T-helper 17 cell (primary cell): ENCODE results near the gene PRKCE. TPM values are rescaled to one million over a fixed set of nuclear protein-coding genes. Genes with fewer than 3 reads are reported as not detected.
A peak's percentile ranks its signal among the peaks of the same experiment; 100 is the strongest.

Source experiments
- ATAC-seq: fragments of 150-1000 bp; cut with Tn5 transposase; 2 replicates; pipeline ENCODE4 v1.10.0; 2021; ENCODE audit warnings: mild to moderate bottlenecking, moderate library complexity
- DNase-seq, 3 donors: peaks; one replicate each; pipeline versions ENCODE4 v3.0.0 to v3.0.0-alpha.2; 2020 to 2021
- H3K9me3 ChIP-seq: one replicate; pipeline ENCODE4 v1.7.0; 2013; ENCODE audit warnings: low read length, mild to moderate bottlenecking; ENCODE audit not compliant: control insufficient read depth, poor library complexity, severe bottlenecking
- H3K27ac Mint-ChIP-seq: one replicate; pipeline ENCODE4 v1.8.0; 2022; ENCODE audit warnings: mild to moderate bottlenecking, moderate library complexity, mixed read lengths
- H3K27me3 Mint-ChIP-seq: one replicate; pipeline ENCODE4 v1.8.0; 2022; ENCODE audit warnings: mixed read lengths
- H3K36me3 Mint-ChIP-seq: one replicate; pipeline ENCODE4 v1.8.0; 2022; ENCODE audit warnings: low read depth, mixed read lengths
- H3K4me1 Mint-ChIP-seq: one replicate; pipeline ENCODE4 v1.8.0; 2022; ENCODE audit warnings: mild to moderate bottlenecking, mixed read lengths
- H3K4me3 Mint-ChIP-seq: one replicate; pipeline ENCODE4 v1.8.0; 2022; ENCODE audit warnings: mild to moderate bottlenecking, moderate library complexity, mixed read lengths
- total RNA-seq, 4 donors: library from RNA in 2 of 4; stranded (reverse) in 2 of 4; gene quantifications; one replicate each; pipeline ENCODE4 v1.2.3 and lab custom pipeline; 2022 to 2026

PRKCE gene
- total RNA-seq, 2 donors from 2014 or later = 17.6 to 23.7 TPM

- H3K4me1 Mint-ChIP-seq = no peaks in the 10 kb centered on the region
- ATAC-seq = no peak
- no peaks in the 10 kb centered on the region for H3K36me3 Mint-ChIP-seq
- DNase-seq = no peak
- H3K9me3 ChIP-seq = no peaks in the 10 kb centered on the region
- no peak overlapping the region for H3K4me3 Mint-ChIP-seq
- no peaks in the 10 kb centered on the region for H3K27me3 Mint-ChIP-seq
- H3K27ac Mint-ChIP-seq = no peak overlapping the region
These were observed 485.0 kb downstream of the PRKCE start for GRCh38 chr2:46136481-46136880.

- H3K4me3 Mint-ChIP-seq = no peak overlapping the region
- no peak overlapping the region for H3K27ac Mint-ChIP-seq
- no peaks in the 10 kb centered on the region for H3K36me3 Mint-ChIP-seq
- ATAC-seq (no peak), DNase-seq (no peak)
- no peaks in the 10 kb centered on the region for H3K27me3 Mint-ChIP-seq
- H3K4me1 Mint-ChIP-seq = no peaks in the 10 kb centered on the region
- H3K9me3 ChIP-seq = no peaks in the 10 kb centered on the region
These were observed 485.5 kb downstream of the PRKCE start for GRCh38 chr2:46136953-46137352.

- H3K27ac Mint-ChIP-seq = no peak overlapping the region
These were observed 491.3 kb downstream of the PRKCE start for GRCh38 chr2:46142546-46143428.

GRCh38 chr2:46143429-46144132, 492.1 kb downstream of the PRKCE start:
- peaks cover 8% of the 10 kb centered on the region for H3K4me1 Mint-ChIP-seq
- H3K4me3 Mint-ChIP-seq = no peak overlapping the region
- peaks cover under 1% of the 10 kb centered on the region for H3K36me3 Mint-ChIP-seq
- ATAC-seq = no peak
- no peak overlapping the region for H3K27ac Mint-ChIP-seq
- H3K27me3 Mint-ChIP-seq = no peaks in the 10 kb centered on the region
- H3K9me3 ChIP-seq = no peaks in the 10 kb centered on the region
- DNase-seq = no peak

More at GRCh38 chr2:46142546-46143428, 491.3 kb downstream of the PRKCE start:
- H3K36me3 Mint-ChIP-seq = no peaks in the 10 kb centered on the region
- H3K9me3 ChIP-seq = no peaks in the 10 kb centered on the region
- no peaks in the 10 kb centered on the region for H3K27me3 Mint-ChIP-seq
- ATAC-seq (no peak), DNase-seq (no peak)
- no peak overlapping the region for H3K4me3 Mint-ChIP-seq
- H3K4me1 Mint-ChIP-seq = peaks cover 8% of the 10 kb centered on the region

GRCh38 chr2:46144133-46144800, 492.8 kb downstream of the PRKCE start:
- no peak overlapping the region for H3K4me3 Mint-ChIP-seq
- DNase-seq = no peak
- H3K27ac Mint-ChIP-seq = peak overlapping the region; percentile 2
- no peak for ATAC-seq
- H3K9me3 ChIP-seq = no peaks in the 10 kb centered on the region
- peaks cover 3% of the 10 kb centered on the region for H3K36me3 Mint-ChIP-seq
- H3K27me3 Mint-ChIP-seq = no peaks in the 10 kb centered on the region
- H3K4me1 Mint-ChIP-seq = peaks cover 8% of the 10 kb centered on the region

GRCh38 chr2:46145017-46145416, 493.5 kb downstream of the PRKCE start:
- no peak for ATAC-seq
- DNase-seq = no peak
- Mint-ChIP-seq H3K27ac (no peak overlapping the region), H3K4me3 (no peak overlapping the region), H3K4me1 (peaks cover 8% of the 10 kb centered on the region), H3K27me3 (no peaks in the 10 kb centered on the region), H3K36me3 (peaks cover 3% of the 10 kb centered on the region)
- no peaks in the 10 kb centered on the region for H3K9me3 ChIP-seq

GRCh38 chr2:46145840-46146239, 494.4 kb downstream of the PRKCE start:
- Mint-ChIP-seq H3K27ac (no peak overlapping the region), H3K4me1 (peaks cover 8% of the 10 kb centered on the region), H3K27me3 (no peaks in the 10 kb centered on the region), H3K36me3 (peaks cover 3% of the 10 kb centered on the region), H3K4me3 (no peak overlapping the region)
- no peaks in the 10 kb centered on the region for H3K9me3 ChIP-seq
- DNase-seq (no peak), ATAC-seq (no peak)

- no peak for DNase-seq
- no peaks in the 10 kb centered on the region for H3K27me3 Mint-ChIP-seq
- no peak overlapping the region for H3K4me3 Mint-ChIP-seq
- peaks cover 8% of the 10 kb centered on the region for H3K4me1 Mint-ChIP-seq
- peaks cover 3% of the 10 kb centered on the region for H3K36me3 Mint-ChIP-seq
- H3K9me3 ChIP-seq = no peaks in the 10 kb centered on the region
- ATAC-seq = no peak
- H3K27ac Mint-ChIP-seq = peak overlapping the region; percentile 24
These were observed 495.5 kb downstream of the PRKCE start for GRCh38 chr2:46146866-46147502.

- H3K4me1 Mint-ChIP-seq = peaks cover 8% of the 10 kb centered on the region
- ATAC-seq = no peak
- no peak for DNase-seq
- no peaks in the 10 kb centered on the region for H3K27me3 Mint-ChIP-seq
- H3K27ac Mint-ChIP-seq = peak overlapping the region; percentile 24
- H3K9me3 ChIP-seq = no peaks in the 10 kb centered on the region
- peaks cover 3% of the 10 kb centered on the region for H3K36me3 Mint-ChIP-seq
- H3K4me3 Mint-ChIP-seq = no peak overlapping the region
These were observed 496.3 kb downstream of the PRKCE start for GRCh38 chr2:46147626-46148368.

- H3K27me3 Mint-ChIP-seq = no peaks in the 10 kb centered on the region
- H3K4me3 Mint-ChIP-seq = no peak overlapping the region
- H3K27ac Mint-ChIP-seq = no peak overlapping the region
- no peak for ATAC-seq
- DNase-seq = no peak
- no peaks in the 10 kb centered on the region for H3K9me3 ChIP-seq
- H3K4me1 Mint-ChIP-seq = peaks cover 8% of the 10 kb centered on the region
- peaks cover 5% of the 10 kb centered on the region for H3K36me3 Mint-ChIP-seq
These were observed 496.9 kb downstream of the PRKCE start for GRCh38 chr2:46148369-46148736.

- H3K27ac Mint-ChIP-seq = no peak overlapping the region
These were observed 499.0 kb downstream of the PRKCE start for GRCh38 chr2:46150445-46150955.

GRCh38 chr2:46151577-46151976, 500.1 kb downstream of the PRKCE start:
- no peak for ATAC-seq
- H3K36me3 Mint-ChIP-seq = peaks cover 13% of the 10 kb centered on the region

More at GRCh38 chr2:46150445-46150955, 499.0 kb downstream of the PRKCE start:
- Mint-ChIP-seq H3K4me1 (peaks cover 5% of the 10 kb centered on the region), H3K36me3 (peaks cover 7% of the 10 kb centered on the region), H3K4me3 (no peak overlapping the region), H3K27me3 (no peaks in the 10 kb centered on the region)
- no peaks in the 10 kb centered on the region for H3K9me3 ChIP-seq
- no peak for ATAC-seq
- DNase-seq = no peak

More at GRCh38 chr2:46151577-46151976, 500.1 kb downstream of the PRKCE start:
- DNase-seq = no peak
- H3K27ac Mint-ChIP-seq = no peak overlapping the region
- no peaks in the 10 kb centered on the region for H3K9me3 ChIP-seq
- no peaks in the 10 kb centered on the region for H3K27me3 Mint-ChIP-seq
- H3K4me3 Mint-ChIP-seq = no peak overlapping the region
- H3K4me1 Mint-ChIP-seq = peaks cover 4% of the 10 kb centered on the region
